Neural cell (in vitro differentiated cells): ENCODE data around the gene NEBL.

Experiments
- CTCF ChIP-seq: fragments of 450-650 bp; IDR thresholded peaks from 2 replicates; pipeline ENCODE4 v1.5.1; 2014; ENCODE audit warnings: antibody characterized with exemption, mild to moderate bottlenecking, moderate library complexity; ENCODE audit not compliant: poor library complexity, severe bottlenecking
- EP300 ChIP-seq: fragments of 450-650 bp; conservative IDR thresholded peaks from 2 replicates; pipeline ENCODE4 v1.6.1; 2014; ENCODE audit warnings: antibody characterized with exemption, mild to moderate bottlenecking, moderate library complexity; ENCODE audit not compliant: poor library complexity, severe bottlenecking
- EZH2 ChIP-seq: fragments of 200-600, 300-800 bp; shearing (Covaris generic), sonication (generic); IDR thresholded peaks from 2 replicates; pipeline ENCODE4 v1.6.1; 2014; ENCODE audit warnings: antibody characterized with exemption, low read length, borderline replicate concordance, mild to moderate bottlenecking; ENCODE audit not compliant: insufficient read depth, poor library complexity, severe bottlenecking
- POLR2AphosphoS5 ChIP-seq: IDR thresholded peaks from 2 replicates; pipeline ENCODE4 v1.6.1; 2012
- TAF1 ChIP-seq: IDR thresholded peaks from 2 replicates; pipeline ENCODE4 v1.6.1; 2012; ENCODE audit warnings: low read depth

DNA sequence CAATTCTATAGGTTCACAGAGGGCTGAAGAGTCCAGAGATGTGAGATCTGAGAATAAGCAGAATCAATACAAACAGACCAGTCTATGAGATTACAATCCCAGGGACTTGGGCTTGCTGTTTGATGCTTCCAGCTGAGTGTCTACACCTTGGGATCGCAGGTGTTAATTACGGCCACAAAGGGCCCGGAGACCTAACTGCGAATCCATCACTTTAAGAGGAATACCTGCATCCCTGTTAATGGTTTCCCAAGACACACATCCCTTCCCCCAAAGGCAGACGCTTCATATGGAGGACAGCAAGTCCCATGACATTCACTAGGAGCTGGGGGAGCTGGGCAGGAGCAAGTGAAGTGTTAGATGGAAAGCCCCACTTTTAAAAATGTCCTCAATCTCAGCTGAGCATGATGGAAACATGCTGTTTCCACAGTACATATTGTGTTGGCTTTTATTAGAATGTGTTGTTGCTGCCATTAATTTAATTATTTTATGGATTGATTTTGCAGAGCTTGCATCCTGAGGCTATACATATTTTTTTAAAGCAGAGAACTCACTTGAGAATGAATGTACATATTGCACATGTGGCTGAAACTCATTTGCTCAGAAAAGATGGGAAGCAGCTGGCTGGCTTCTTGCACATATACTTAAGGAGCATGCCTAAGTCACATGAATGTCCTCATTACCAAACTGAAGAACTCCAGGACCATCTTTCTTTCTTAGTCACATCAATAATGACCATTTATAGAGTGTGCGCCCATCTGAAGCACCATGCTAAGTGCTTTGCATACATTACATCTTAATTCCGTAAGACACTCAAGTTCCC lies 151.3 kb downstream of the NEBL start:
- no peak for TF ChIP-seq CTCF
- no peak for TF ChIP-seq TAF1
- no peak for TF ChIP-seq EP300
- TF ChIP-seq EZH2 = no peak
- no peak for TF ChIP-seq POLR2AphosphoS5
